ENCODE results near the gene FBXO2. TPM values are rescaled to one million over a fixed set of nuclear protein-coding genes. Genes with fewer than 3 reads are reported as not detected.
A peak's percentile ranks its signal among the peaks of the same experiment; 100 is the strongest.

FBXO2 gene
- polyA plus RNA-seq, 1 donor (not counting 4 experiments of a cell fraction or from before 2014, with no cell fraction given) = 42.2 TPM

- Histone ChIP-seq H4K20me1 (ENCODE audit: control insufficient read depth, extremely low read depth, insufficient read depth, low read length) (no peaks in the 10 kb centered on the region), H3K9me3 (ENCODE audit: control insufficient read depth, low read depth, low read length) (no peaks in the 10 kb centered on the region), H3K27me3 (ENCODE audit: control insufficient read depth, extremely low read depth, insufficient read depth, low read length) (peaks cover 24% of the 10 kb centered on the region), H2AFZ (ENCODE audit: control insufficient read depth, low read length) (peak within 1 kb of the TSS; percentile 92), H3K36me3 (ENCODE audit: control insufficient read depth in 2 of 2, extremely low read depth in 1 of 2, insufficient read depth in 2 of 2, low read length in 2 of 2) (peaks cover 0 to 2% of the 10 kb centered on the region in 2 experiments), H3K9me1 (ENCODE audit: control insufficient read depth, extremely low read depth, insufficient read depth, low read length) (no peaks in the 10 kb centered on the region), H3K79me2 (ENCODE audit: control insufficient read depth, insufficient read depth, low read length) (no peaks in the 10 kb centered on the region), H3K9ac (ENCODE audit: control insufficient read depth, extremely low read depth, insufficient read depth, low read length) (peak within 1 kb of the TSS; percentile 74), H3K27ac (ENCODE audit: control insufficient read depth, insufficient read depth, low read length) (peak within 1 kb of the TSS; percentile 31), H3K4me1 (ENCODE audit: control insufficient read depth, extremely low read depth, insufficient read depth, low read length) (no peaks in the 10 kb centered on the region), H3K4me2 (ENCODE audit: control insufficient read depth, extremely low read depth, insufficient read depth, low read depth, low read length) (peak within 1 kb of the TSS; percentile 87), H3K4me3 (ENCODE audit: control insufficient read depth in 2 of 3, extremely low read depth in 1 of 3, insufficient read depth in 2 of 3, low read depth in 1 of 3, low read length in 3 of 3) (peak within 1 kb of the TSS; percentile 72 to 87 (median 82))
- no peak for TF ChIP-seq EZH2 (IDR thresholded peaks at IDR 0.05; ENCODE audit: low read length)
- TF ChIP-seq, protein P1, sequence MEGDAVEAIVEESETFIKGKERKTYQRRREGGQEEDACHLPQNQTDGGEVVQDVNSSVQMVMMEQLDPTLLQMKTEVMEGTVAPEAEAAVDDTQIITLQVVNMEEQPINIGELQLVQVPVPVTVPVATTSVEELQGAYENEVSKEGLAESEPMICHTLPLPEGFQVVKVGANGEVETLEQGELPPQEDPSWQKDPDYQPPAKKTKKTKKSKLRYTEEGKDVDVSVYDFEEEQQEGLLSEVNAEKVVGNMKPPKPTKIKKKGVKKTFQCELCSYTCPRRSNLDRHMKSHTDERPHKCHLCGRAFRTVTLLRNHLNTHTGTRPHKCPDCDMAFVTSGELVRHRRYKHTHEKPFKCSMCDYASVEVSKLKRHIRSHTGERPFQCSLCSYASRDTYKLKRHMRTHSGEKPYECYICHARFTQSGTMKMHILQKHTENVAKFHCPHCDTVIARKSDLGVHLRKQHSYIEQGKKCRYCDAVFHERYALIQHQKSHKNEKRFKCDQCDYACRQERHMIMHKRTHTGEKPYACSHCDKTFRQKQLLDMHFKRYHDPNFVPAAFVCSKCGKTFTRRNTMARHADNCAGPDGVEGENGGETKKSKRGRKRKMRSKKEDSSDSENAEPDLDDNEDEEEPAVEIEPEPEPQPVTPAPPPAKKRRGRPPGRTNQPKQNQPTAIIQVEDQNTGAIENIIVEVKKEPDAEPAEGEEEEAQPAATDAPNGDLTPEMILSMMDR (optimal IDR thresholded peaks at IDR 0.05 in 1 of 3, IDR thresholded peaks at IDR 0.05 in 1 of 3, conservative IDR thresholded peaks at IDR 0.05 in 1 of 3; ENCODE audit: extremely low read depth in 1 of 3, insufficient read depth in 2 of 3, low read length in 3 of 3) = no peak
- DNase-seq (ENCODE audit: low read depth, low spot score) (no peak), FAIRE-seq (no peak)
- dilution Hi-C loops (cut with MboI; ENCODE audit: extremely low pct_ligation_motif_present, low sequenced_read_pairs) = no loop called here
These were observed 27.0 kb upstream of the FBXO2 start, which contains the start of gene MAD2L2 for GRCh38 chr1:11681071-11681771. Gene MAD2L2 (minus strand): TSS chr1:11681148. CDS start chr1:11680601, 547 bp downstream.

DNA sequence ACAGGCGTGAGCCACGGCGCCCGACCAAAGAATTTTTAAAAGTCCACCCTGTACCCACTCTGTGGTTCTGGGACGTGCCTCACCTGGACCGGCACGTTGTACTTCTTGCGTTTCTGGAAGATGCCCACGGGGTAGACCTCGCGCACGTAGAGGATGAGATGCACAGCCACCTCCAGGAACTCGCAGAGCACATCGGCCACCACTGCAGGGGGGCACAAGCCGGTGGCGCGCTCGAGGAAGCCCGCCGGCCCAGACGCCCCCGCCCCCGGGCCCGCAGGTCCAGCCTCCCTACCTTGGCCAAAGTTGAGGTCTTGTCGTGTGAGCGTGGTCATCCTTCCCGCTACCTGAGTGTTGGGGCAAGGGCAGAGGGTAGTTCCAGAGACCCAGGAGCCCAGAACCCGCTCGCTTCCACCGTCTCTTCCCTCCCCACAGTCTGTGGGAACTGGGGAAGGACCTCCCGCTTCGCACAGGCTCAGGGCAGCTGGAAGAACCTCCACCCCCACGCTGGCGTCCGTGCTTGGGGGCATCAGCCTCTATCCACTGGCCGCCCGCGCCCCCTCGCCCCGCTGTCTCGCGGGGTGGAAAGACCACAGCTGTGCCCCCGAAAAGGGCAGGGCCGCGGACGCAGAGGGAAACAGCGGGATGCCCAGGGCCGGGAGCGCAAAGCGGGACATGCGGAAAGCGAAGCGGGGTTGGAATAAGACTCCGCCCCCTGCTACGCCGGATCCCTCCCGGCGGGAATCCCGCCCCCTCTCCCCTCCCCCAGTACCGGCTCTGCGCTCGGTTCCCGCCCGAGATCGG lies 26.2 kb upstream of the FBXO2 start:
- FAIRE-seq (no peak), DNase-seq (ENCODE audit: low read depth, low spot score) (no peak)
- no peaks in the 10 kb centered on the region for H3K9me1 ChIP-seq (ENCODE audit: control insufficient read depth, extremely low read depth, insufficient read depth, low read length)
- H4K20me1 ChIP-seq (ENCODE audit: control insufficient read depth, extremely low read depth, insufficient read depth, low read length) = no peaks in the 10 kb centered on the region
- H3K9me3 ChIP-seq (ENCODE audit: control insufficient read depth, low read depth, low read length) = no peaks in the 10 kb centered on the region
- peak overlapping the region; percentile 92 for H2AFZ ChIP-seq (ENCODE audit: control insufficient read depth, low read length)
- peak overlapping the region; percentile 74 for H3K9ac ChIP-seq (ENCODE audit: control insufficient read depth, extremely low read depth, insufficient read depth, low read length)
- peak overlapping the region; percentile 31 for H3K27ac ChIP-seq (ENCODE audit: control insufficient read depth, insufficient read depth, low read length)
- no peaks in the 10 kb centered on the region for H3K79me2 ChIP-seq (ENCODE audit: control insufficient read depth, insufficient read depth, low read length)
- peaks cover 21% of the 10 kb centered on the region for H3K27me3 ChIP-seq (ENCODE audit: control insufficient read depth, extremely low read depth, insufficient read depth, low read length)
- dilution Hi-C loops (cut with MboI; ENCODE audit: extremely low pct_ligation_motif_present, low sequenced_read_pairs) = no loop called here
- H3K4me2 ChIP-seq (ENCODE audit: control insufficient read depth, extremely low read depth, insufficient read depth, low read depth, low read length) = peak overlapping the region; percentile 87
- no peaks in the 10 kb centered on the region for H3K4me1 ChIP-seq (ENCODE audit: control insufficient read depth, extremely low read depth, insufficient read depth, low read length)
- H3K4me3 ChIP-seq (ENCODE audit: control insufficient read depth in 2 of 3, extremely low read depth in 1 of 3, insufficient read depth in 2 of 3, low read depth in 1 of 3, low read length in 3 of 3) = peak overlapping the region; percentile 72 to 87 (median 82)
- TF ChIP-seq, protein P1 (optimal IDR thresholded peaks at IDR 0.05 in 1 of 3, IDR thresholded peaks at IDR 0.05 in 1 of 3, conservative IDR thresholded peaks at IDR 0.05 in 1 of 3; ENCODE audit: extremely low read depth in 1 of 3, insufficient read depth in 2 of 3, low read length in 3 of 3) = no peak
- TF ChIP-seq EZH2 (IDR thresholded peaks at IDR 0.05; ENCODE audit: low read length) = no peak
- H3K36me3 ChIP-seq (ENCODE audit: control insufficient read depth in 2 of 2, extremely low read depth in 1 of 2, insufficient read depth in 2 of 2, low read length in 2 of 2) = peaks cover 0 to 2% of the 10 kb centered on the region in 2 experiments

Measured in keratinocyte (primary cell).